ELF-1 (cell line): ENCODE results near the gene EFCAB6.

ENCODE experiments used
- DNase-seq: peaks from one replicate; pipeline ENCODE4 v3.0.0-alpha.2; 2016; ENCODE audit warnings: low read depth, low spot score

The EFCAB6 gene

DNA sequence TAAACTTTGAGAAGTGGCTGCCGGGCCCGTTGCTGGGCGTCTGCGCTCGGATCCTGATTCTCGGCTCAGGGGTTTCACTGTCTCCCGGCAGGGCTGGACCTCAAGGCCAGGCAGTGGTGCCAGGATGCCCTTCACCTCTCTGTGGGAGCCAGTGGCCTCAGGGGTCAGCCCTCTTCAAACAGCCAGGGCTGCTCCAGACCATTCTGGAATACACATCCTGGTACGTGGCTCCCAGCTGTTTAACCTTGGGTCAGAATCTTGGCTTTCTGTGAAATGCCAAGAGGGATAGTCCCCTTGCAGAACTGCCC, 329.8 kb downstream of the EFCAB6 start:
- DNase-seq: peak; percentile 24

- peak; percentile 15 for DNase-seq
Observed at GRCh38 chr22:43481568-43482317, 330.4 kb downstream of the EFCAB6 start.

DNA sequence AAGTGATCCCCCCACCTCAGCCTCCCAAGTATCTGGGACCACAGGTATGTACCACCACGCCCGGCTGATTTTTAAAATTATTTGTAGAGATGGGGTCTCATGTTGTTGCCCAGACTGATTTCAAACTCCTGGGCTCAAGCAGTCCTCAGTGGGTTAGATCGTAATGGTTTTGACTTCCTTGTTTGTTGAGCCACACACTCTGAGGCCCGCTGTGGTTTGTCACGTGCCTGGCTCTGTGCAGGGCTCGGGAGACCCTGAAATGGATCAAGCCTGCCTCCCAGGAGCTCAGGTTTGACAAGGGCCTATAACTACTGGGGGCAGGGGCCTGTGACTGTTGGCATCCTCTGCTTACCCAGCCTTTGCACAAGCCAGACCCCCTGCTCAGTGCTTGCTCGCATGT, 332.1 kb downstream of the EFCAB6 start:
- DNase-seq: no peak

DNA sequence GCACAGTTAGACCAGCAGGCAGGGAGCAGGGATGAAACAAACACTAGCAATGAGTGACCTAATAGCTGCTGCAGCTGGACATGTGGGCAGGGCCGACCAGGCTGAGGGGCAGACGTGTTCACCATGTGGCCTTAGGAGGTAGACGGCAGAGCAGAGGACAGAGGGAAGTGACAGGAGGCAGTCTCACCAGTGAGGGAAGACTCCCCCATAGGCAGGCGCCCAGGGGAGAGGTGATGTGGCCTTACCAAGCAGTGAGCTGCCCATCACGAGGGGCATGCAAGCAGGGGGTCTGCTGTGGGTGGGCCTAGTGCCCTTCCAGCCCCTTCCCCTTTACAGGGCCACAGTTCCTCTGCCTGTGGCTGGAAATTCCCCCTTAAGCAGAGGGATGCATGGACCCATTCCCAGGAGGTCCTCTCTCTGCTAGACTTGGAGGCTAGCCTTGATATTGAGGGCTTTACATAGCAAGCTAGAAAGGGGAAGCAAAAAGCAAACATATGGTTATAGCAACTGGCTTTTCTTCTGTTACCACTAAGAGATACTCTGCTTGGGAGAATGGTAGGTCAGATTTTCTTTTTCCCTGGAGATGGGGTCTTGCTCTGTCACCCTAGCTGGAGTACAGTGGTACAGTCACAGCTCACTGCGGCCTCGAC, 332.7 kb downstream of the EFCAB6 start:
- no peak for DNase-seq
